Panc1 (cell line): ENCODE results near the gene LCE3E. TPM values are rescaled to one million over a fixed set of nuclear protein-coding genes. Genes with fewer than 3 reads are reported as not detected.
"Not testable (repeated sequence)": the region's sequence is repeated elsewhere in the genome, so short reads cannot be mapped to it uniquely, and the experiment has no call there.

ENCODE experiments used
- ATAC-seq: fragments of 200-7000 bp; cut with Tn5 transposase; 2 replicates; pipeline ENCODE4 v1.9.1; 2020; ENCODE audit warnings: mild to moderate bottlenecking, moderate library complexity
- BruUV-seq: library from RNA; stranded (reverse); fragments of 400-500 nt; replicated peaks from 2 replicates; lab custom pipeline; 2021; lab: Mats Ljungman, UMichigan
- CTCF ChIA-PET: fragments of 300-600 bp; sonication (Branson Sonifier 250); formaldehyde crosslinking; loops from one replicate; lab custom pipeline; 2022; ENCODE audit warnings: antibody characterized with exemption; lab: Charles Lee
- POLR2A ChIA-PET: fragments of 300-600 bp; sonication (Branson Sonifier 250); formaldehyde crosslinking; loops from one replicate; lab custom pipeline; 2022; ENCODE audit warnings: antibody characterized with exemption; lab: Charles Lee
- DNase-seq: peaks from one replicate; pipeline ENCODE4 v3.0.0-alpha.2; 2010; ENCODE audit warnings: low read depth, low spot score
- H3K27ac ChIP-seq: 2 replicates; pipeline ENCODE4 v1.5.1; 2011; ENCODE audit warnings: mild to moderate bottlenecking, low read length, inconsistent platforms
- H3K27me3 ChIP-seq: fragments of 200-500 bp; sonication (Bioruptor generic); 2 replicates; pipeline ENCODE4 v1.6.0; 2014; ENCODE audit warnings: low read length, inconsistent platforms; ENCODE audit not compliant: control insufficient read depth, insufficient read depth
- H3K36me3 ChIP-seq: fragments of 200-500 bp; sonication (Bioruptor generic); 2 replicates; pipeline ENCODE4 v1.5.1; 2014; ENCODE audit warnings: inconsistent platforms, mild to moderate bottlenecking, low read length, moderate library complexity; ENCODE audit not compliant: control insufficient read depth, insufficient read depth
- H3K4me1 ChIP-seq: 2 replicates; pipeline ENCODE4 v1.5.1; 2011; ENCODE audit warnings: inconsistent platforms, mild to moderate bottlenecking, low read length, moderate library complexity; ENCODE audit not compliant: control insufficient read depth, insufficient read depth
- H3K4me3 ChIP-seq, 2 experiments: 2 replicates each; pipeline ENCODE4 v1.5.1; 2011 to 2012; ENCODE audit warnings: low read depth in 2 of 2, low read length in 2 of 2, mild to moderate bottlenecking in 2 of 2, inconsistent platforms in 1 of 2, moderate library complexity in 1 of 2
- H3K9me3 ChIP-seq: fragments of 200-500 bp; sonication (Bioruptor generic); 2 replicates; pipeline ENCODE4 v1.5.1; 2014; ENCODE audit warnings: low read depth, mild to moderate bottlenecking, inconsistent platforms, low read length, moderate library complexity; ENCODE audit not compliant: control insufficient read depth, insufficient read depth
- POLR2AphosphoS5 ChIP-seq: IDR thresholded peaks from 2 replicates; pipeline ENCODE4 v1.6.1; 2012; ENCODE audit warnings: mild to moderate bottlenecking, low read depth, low read length, moderate library complexity
- SIN3A ChIP-seq: IDR thresholded peaks from 2 replicates; pipeline ENCODE4 v1.6.1; 2012; ENCODE audit warnings: low read depth, mild to moderate bottlenecking, low read length, moderate library complexity, borderline replicate concordance; ENCODE audit not compliant: insufficient read depth
- TCF7L2 ChIP-seq: IDR thresholded peaks from 2 replicates; pipeline ENCODE4 v1.6.1; 2011; ENCODE audit warnings: mild to moderate bottlenecking, low read depth, low read length, inconsistent platforms
- in situ Hi-C: cut with HindIII; loops from 2 replicates; pipeline ENCODE4 v1.10.0; 2016; ENCODE audit warnings: low sequenced_read_pairs, low pct_unique_long_range_greater_than_20kb
- intact Hi-C: fragments of 100-400 bp; cut with micrococcal nuclease; formaldehyde crosslinking; loops from one replicate; pipeline ENCODE4 v1.10.0; 2022; ENCODE audit not compliant: unreplicated experiment
- total RNA-seq: library from RNA; stranded (reverse); gene quantifications from one replicate; pipeline ENCODE4 v1.2.1, GENCODE V29; 2021; ENCODE audit not compliant: unreplicated experiment
- TF ChIP-seq, protein P1 (sequence below): fragments of 450-650 bp; IDR thresholded peaks from 2 replicates; pipeline ENCODE4 v1.5.1; 2017; ENCODE audit warnings: mild to moderate bottlenecking
- TF ChIP-seq, protein P2 (sequence below), 2 experiments: IDR thresholded peaks; 2 replicates each; pipeline ENCODE4 v1.6.1; 2011 to 2012; ENCODE audit warnings: low read depth in 2 of 2, control low read depth in 1 of 2, low read length in 1 of 2, mild to moderate bottlenecking in 1 of 2, moderate library complexity in 1 of 2; ENCODE audit not compliant: insufficient read depth in 1 of 2

The LCE3E gene
- total RNA-seq, 1 experiment from 2014 or later, result not detected

DNA sequence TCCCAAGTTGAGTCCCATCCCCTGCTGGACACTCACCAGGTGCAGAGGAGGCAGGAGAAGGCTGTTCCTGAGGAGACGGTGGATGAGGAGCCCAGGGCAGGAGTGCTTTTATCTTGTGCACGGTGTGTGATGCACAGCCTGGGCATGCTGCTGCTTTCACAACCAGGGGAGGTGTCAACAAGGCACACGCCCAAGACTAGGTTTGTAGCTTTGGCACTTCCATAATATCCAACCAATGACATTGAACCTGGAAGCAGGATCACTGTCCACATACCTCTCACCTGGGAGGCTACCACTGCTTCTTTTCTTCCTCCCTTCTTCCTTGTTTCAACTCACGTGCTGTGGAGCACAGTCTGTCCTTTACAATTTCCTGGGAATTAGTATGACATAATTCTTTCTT is 13.9 kb upstream of the LCE3E start, which contains the start of gene LCE3D:
Gene LCE3D (minus strand): TSS at position 84 of the 400 bp plus-strand sequence. CDS start 580 bp downstream, outside the sequence.
- POLR2A ChIA-PET, result no interaction called here
- no TSS peak for BruUV-seq
- intact Hi-C loops (no loop called here), in situ Hi-C loops (no loop called here)
- ATAC-seq, result no peak
- Histone ChIP-seq H3K27ac (no peak within 1 kb of the TSS), H3K4me3 (no peak within 1 kb of the TSS), H3K9me3 (no peaks in the 10 kb centered on the region), H3K27me3 (no peaks in the 10 kb centered on the region), H3K4me1 (no peaks in the 10 kb centered on the region), H3K36me3 (no peaks in the 10 kb centered on the region)
- CTCF ChIA-PET, result no interaction called here
- TF ChIP-seq TCF7L2 (no peak), SIN3A (no peak), POLR2AphosphoS5 (no peak)
- TF ChIP-seq, protein P1, sequence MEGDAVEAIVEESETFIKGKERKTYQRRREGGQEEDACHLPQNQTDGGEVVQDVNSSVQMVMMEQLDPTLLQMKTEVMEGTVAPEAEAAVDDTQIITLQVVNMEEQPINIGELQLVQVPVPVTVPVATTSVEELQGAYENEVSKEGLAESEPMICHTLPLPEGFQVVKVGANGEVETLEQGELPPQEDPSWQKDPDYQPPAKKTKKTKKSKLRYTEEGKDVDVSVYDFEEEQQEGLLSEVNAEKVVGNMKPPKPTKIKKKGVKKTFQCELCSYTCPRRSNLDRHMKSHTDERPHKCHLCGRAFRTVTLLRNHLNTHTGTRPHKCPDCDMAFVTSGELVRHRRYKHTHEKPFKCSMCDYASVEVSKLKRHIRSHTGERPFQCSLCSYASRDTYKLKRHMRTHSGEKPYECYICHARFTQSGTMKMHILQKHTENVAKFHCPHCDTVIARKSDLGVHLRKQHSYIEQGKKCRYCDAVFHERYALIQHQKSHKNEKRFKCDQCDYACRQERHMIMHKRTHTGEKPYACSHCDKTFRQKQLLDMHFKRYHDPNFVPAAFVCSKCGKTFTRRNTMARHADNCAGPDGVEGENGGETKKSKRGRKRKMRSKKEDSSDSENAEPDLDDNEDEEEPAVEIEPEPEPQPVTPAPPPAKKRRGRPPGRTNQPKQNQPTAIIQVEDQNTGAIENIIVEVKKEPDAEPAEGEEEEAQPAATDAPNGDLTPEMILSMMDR, result no peak
- TF ChIP-seq, protein P2, sequence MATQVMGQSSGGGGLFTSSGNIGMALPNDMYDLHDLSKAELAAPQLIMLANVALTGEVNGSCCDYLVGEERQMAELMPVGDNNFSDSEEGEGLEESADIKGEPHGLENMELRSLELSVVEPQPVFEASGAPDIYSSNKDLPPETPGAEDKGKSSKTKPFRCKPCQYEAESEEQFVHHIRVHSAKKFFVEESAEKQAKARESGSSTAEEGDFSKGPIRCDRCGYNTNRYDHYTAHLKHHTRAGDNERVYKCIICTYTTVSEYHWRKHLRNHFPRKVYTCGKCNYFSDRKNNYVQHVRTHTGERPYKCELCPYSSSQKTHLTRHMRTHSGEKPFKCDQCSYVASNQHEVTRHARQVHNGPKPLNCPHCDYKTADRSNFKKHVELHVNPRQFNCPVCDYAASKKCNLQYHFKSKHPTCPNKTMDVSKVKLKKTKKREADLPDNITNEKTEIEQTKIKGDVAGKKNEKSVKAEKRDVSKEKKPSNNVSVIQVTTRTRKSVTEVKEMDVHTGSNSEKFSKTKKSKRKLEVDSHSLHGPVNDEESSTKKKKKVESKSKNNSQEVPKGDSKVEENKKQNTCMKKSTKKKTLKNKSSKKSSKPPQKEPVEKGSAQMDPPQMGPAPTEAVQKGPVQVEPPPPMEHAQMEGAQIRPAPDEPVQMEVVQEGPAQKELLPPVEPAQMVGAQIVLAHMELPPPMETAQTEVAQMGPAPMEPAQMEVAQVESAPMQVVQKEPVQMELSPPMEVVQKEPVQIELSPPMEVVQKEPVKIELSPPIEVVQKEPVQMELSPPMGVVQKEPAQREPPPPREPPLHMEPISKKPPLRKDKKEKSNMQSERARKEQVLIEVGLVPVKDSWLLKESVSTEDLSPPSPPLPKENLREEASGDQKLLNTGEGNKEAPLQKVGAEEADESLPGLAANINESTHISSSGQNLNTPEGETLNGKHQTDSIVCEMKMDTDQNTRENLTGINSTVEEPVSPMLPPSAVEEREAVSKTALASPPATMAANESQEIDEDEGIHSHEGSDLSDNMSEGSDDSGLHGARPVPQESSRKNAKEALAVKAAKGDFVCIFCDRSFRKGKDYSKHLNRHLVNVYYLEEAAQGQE (IDR thresholded peaks at IDR 0.05; ENCODE audit: insufficient read depth in 1 of 2, low read depth in 2 of 2, low read length in 1 of 2), result no peak
- no peak for DNase-seq

DNA sequence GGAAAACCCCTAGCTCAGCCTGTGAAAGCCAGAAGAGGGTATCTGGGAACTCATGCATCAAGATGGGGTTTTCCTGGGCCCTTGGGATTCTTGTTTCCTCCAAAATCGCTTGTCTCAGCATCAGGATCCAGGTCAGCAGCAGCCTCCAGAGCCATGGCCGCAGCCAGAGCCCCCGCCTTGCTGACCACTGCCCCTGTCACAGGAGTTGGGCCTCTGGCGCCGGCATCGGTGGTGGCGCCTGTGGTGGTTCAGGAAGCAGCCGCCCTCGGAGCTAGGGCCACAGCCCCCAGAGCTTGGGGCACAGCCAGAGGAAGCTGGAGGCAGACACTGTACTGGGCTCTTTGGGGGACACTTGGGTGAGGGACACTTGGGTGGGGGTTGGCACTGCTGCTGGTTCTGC is 12.9 kb upstream of the LCE3E start:
- ATAC-seq, H3K36me3 ChIP-seq, POLR2A ChIA-PET, intact Hi-C loops, in situ Hi-C loops, H3K4me1 ChIP-seq, DNase-seq, CTCF ChIA-PET, H3K4me3 ChIP-seq, H3K9me3 ChIP-seq, H3K27me3 ChIP-seq, H3K27ac ChIP-seq, BruUV-seq: not testable (repeated sequence)

DNA sequence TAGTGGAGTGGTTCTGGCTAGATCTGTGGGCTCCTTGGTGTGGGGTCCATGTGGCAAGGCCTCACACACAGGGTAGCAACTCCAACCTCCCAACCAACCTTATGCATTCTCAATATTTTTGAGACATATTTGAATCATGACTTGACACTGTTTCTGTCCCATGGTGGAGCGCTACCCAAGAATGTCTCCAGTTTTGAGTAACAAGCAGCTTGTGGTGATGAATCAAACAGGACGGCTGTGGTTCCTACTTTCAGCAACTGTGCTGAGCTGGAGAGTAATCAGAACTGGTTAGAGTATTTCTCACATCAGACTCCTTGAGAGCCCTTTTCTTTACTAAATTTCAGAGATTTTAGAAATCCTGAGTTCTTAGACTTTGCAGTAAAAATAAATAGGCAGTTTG is 10.6 kb upstream of the LCE3E start:
- H3K4me1 ChIP-seq, result no peaks in the 10 kb centered on the region
- in situ Hi-C loops (no loop called here), intact Hi-C loops (loop anchor here (2.0 kb wide), 1 partner anchor 40 kb away; no protein-coding TSS in a partner anchor)
- no peak overlapping the region for H3K27ac ChIP-seq
- no peak overlapping the region for H3K4me3 ChIP-seq
- H3K9me3 ChIP-seq, result no peaks in the 10 kb centered on the region
- CTCF ChIA-PET, result interaction anchor here (0.5 kb wide), 1 partner anchor 714 kb away, joined by 4 read pairs; no protein-coding TSS in a partner anchor
- DNase-seq (no peak), ATAC-seq (no peak)
- no peaks in the 10 kb centered on the region for H3K36me3 ChIP-seq
- no peaks in the 10 kb centered on the region for H3K27me3 ChIP-seq
- TF ChIP-seq, protein P2 (IDR thresholded peaks at IDR 0.05; ENCODE audit: insufficient read depth in 1 of 2, low read depth in 2 of 2, low read length in 1 of 2), result no peak
- no peak for TF ChIP-seq TCF7L2
- TF ChIP-seq SIN3A, result no peak
- no peak for TF ChIP-seq POLR2AphosphoS5
- TF ChIP-seq, protein P1, result no peak
- BruUV-seq, result no TSS peak
- POLR2A ChIA-PET, result no interaction called here
